ENCODE measurements around the gene ADA.

The ADA gene

GRCh38 chr20:44646023-44646640 lies 5.4 kb downstream of the ADA start:
- H3K4me3 ChIP-seq (ENCODE audit: low read length, poor library complexity, severe bottlenecking): peak overlapping the region; percentile 68
- H3K4me2 ChIP-seq (ENCODE audit: low read depth, low read length, poor library complexity, severe bottlenecking): peak overlapping the region; percentile 83
- peaks cover 86% of the 10 kb centered on the region for H3K4me1 ChIP-seq (ENCODE audit: insufficient read depth, low read length, poor library complexity, severe bottlenecking)
- H3K9me2 ChIP-seq (replicated peaks; ENCODE audit: low read depth, low read length): no peaks in the 10 kb centered on the region
- H3K79me2 ChIP-seq (ENCODE audit: insufficient read depth, low read length): peaks cover 83% of the 10 kb centered on the region
- TF ChIP-seq, protein P1, sequence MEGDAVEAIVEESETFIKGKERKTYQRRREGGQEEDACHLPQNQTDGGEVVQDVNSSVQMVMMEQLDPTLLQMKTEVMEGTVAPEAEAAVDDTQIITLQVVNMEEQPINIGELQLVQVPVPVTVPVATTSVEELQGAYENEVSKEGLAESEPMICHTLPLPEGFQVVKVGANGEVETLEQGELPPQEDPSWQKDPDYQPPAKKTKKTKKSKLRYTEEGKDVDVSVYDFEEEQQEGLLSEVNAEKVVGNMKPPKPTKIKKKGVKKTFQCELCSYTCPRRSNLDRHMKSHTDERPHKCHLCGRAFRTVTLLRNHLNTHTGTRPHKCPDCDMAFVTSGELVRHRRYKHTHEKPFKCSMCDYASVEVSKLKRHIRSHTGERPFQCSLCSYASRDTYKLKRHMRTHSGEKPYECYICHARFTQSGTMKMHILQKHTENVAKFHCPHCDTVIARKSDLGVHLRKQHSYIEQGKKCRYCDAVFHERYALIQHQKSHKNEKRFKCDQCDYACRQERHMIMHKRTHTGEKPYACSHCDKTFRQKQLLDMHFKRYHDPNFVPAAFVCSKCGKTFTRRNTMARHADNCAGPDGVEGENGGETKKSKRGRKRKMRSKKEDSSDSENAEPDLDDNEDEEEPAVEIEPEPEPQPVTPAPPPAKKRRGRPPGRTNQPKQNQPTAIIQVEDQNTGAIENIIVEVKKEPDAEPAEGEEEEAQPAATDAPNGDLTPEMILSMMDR (conservative IDR thresholded peaks at IDR 0.05; ENCODE audit: low read length): no peak
- TF ChIP-seq EZH2phosphoT487 (IDR thresholded peaks at IDR 0.05; ENCODE audit: borderline replicate concordance): no peak
- H3K36me3 ChIP-seq (ENCODE audit: insufficient read depth, low read length): no peaks in the 10 kb centered on the region
- no peaks in the 10 kb centered on the region for H3K9me3 ChIP-seq (ENCODE audit: insufficient read depth, low read depth, low read length)
- H3K27me3 ChIP-seq (ENCODE audit: insufficient read depth, low read length, poor library complexity, severe bottlenecking): no peaks in the 10 kb centered on the region
- no peak overlapping the region for H2AFZ ChIP-seq (ENCODE audit: low read length)
- peak overlapping the region; percentile 83 for H3K9ac ChIP-seq (ENCODE audit: low read depth, low read length, poor library complexity, severe bottlenecking)
- H3F3A ChIP-seq (ENCODE audit: low read depth): peaks cover 17% of the 10 kb centered on the region
- no peaks in the 10 kb centered on the region for H4K20me1 ChIP-seq (ENCODE audit: insufficient read depth, low read length, poor library complexity, severe bottlenecking)

GRCh38 chr20:44644667-44645131 lies 6.8 kb downstream of the ADA start:
- Histone ChIP-seq H3K9me3 (ENCODE audit: insufficient read depth, low read depth, low read length) (no peaks in the 10 kb centered on the region), H3K9ac (ENCODE audit: low read depth, low read length, poor library complexity, severe bottlenecking) (peak overlapping the region; percentile 83), H3K4me1 (ENCODE audit: insufficient read depth, low read length, poor library complexity, severe bottlenecking) (peaks cover 84% of the 10 kb centered on the region), H3K27me3 (ENCODE audit: insufficient read depth, low read length, poor library complexity, severe bottlenecking) (no peaks in the 10 kb centered on the region), H3F3A (ENCODE audit: low read depth) (peaks cover 17% of the 10 kb centered on the region), H2AFZ (ENCODE audit: low read length) (no peak overlapping the region), H3K4me3 (ENCODE audit: low read length, poor library complexity, severe bottlenecking) (peak overlapping the region; percentile 25), H3K4me2 (ENCODE audit: low read depth, low read length, poor library complexity, severe bottlenecking) (peak overlapping the region; percentile 83), H3K36me3 (ENCODE audit: insufficient read depth, low read length) (peaks cover 7% of the 10 kb centered on the region; the same call in 1 of the 2 replicates), H3K79me2 (ENCODE audit: insufficient read depth, low read length) (peaks cover 81% of the 10 kb centered on the region), H3K9me2 (replicated peaks; ENCODE audit: low read depth, low read length) (no peaks in the 10 kb centered on the region), H4K20me1 (ENCODE audit: insufficient read depth, low read length, poor library complexity, severe bottlenecking) (no peaks in the 10 kb centered on the region)
- no peak for TF ChIP-seq EZH2phosphoT487 (IDR thresholded peaks at IDR 0.05; ENCODE audit: borderline replicate concordance)
- TF ChIP-seq, protein P1 (conservative IDR thresholded peaks at IDR 0.05; ENCODE audit: low read length): no peak

DNA sequence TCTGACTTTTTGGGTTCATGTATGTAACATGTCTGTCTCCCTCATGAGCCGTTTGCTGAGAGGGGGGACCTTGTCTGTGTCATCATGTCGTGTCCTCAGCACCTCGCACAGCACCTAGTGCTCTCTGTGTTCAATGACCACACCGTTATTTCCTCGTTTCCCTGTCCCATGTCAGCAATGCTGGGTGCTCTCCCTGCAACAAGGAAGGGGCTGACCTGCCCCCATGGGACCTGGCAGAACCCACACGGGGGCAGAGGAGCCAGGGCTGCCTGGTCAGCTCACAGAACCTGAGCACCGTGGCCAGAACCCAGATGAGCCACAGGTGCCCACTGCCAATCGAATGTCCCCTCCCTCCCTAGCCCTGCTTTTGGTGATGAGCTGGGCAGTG lies 7.3 kb downstream of the ADA start:
- H3K4me3 ChIP-seq (ENCODE audit: low read length, poor library complexity, severe bottlenecking): peak overlapping the region; percentile 68

More for the DNA sequence above, 7.3 kb downstream of the ADA start:
- H2AFZ ChIP-seq (ENCODE audit: low read length): no peak overlapping the region
- no peak for TF ChIP-seq EZH2phosphoT487 (IDR thresholded peaks at IDR 0.05; ENCODE audit: borderline replicate concordance)
- TF ChIP-seq, protein P1 (conservative IDR thresholded peaks at IDR 0.05; ENCODE audit: low read length): no peak
- peak overlapping the region; percentile 83 for H3K9ac ChIP-seq (ENCODE audit: low read depth, low read length, poor library complexity, severe bottlenecking)
- no peaks in the 10 kb centered on the region for H3K9me2 ChIP-seq (replicated peaks; ENCODE audit: low read depth, low read length)
- peaks cover 81% of the 10 kb centered on the region for H3K4me1 ChIP-seq (ENCODE audit: insufficient read depth, low read length, poor library complexity, severe bottlenecking)
- peaks cover 7% of the 10 kb centered on the region; the same call in 1 of the 2 replicates for H3K36me3 ChIP-seq (ENCODE audit: insufficient read depth, low read length)
- H3F3A ChIP-seq (ENCODE audit: low read depth): peaks cover 17% of the 10 kb centered on the region
- H3K9me3 ChIP-seq (ENCODE audit: insufficient read depth, low read depth, low read length): no peaks in the 10 kb centered on the region
- H4K20me1 ChIP-seq (ENCODE audit: insufficient read depth, low read length, poor library complexity, severe bottlenecking): no peaks in the 10 kb centered on the region
- no peaks in the 10 kb centered on the region for H3K27me3 ChIP-seq (ENCODE audit: insufficient read depth, low read length, poor library complexity, severe bottlenecking)
- H3K4me2 ChIP-seq (ENCODE audit: low read depth, low read length, poor library complexity, severe bottlenecking): peak overlapping the region; percentile 83
- peaks cover 80% of the 10 kb centered on the region for H3K79me2 ChIP-seq (ENCODE audit: insufficient read depth, low read length)
